ENCODE results near the gene SCD. TPM values are rescaled to one million over a fixed set of nuclear protein-coding genes. Genes with fewer than 3 reads are reported as not detected.

The SCD gene
- total RNA-seq, 2 donors from 2014 or later, result 14.3 to 128 TPM

GRCh38 chr10:100391163-100392002, 44.4 kb downstream of the SCD start:
- H3K27me3 ChIP-seq, result no peaks in the 10 kb centered on the region
- no peaks in the 10 kb centered on the region for H3K9me3 ChIP-seq
- TF ChIP-seq CTCF (IDR thresholded peaks at IDR 0.05) (no peak), POLR2A (IDR thresholded peaks at IDR 0.05) (no peak)
- WGBS, 2 donors, result 74 to 80% methylated on average over 4 of the region's 4 CpGs
- ATAC-seq, result no peak
- H3K27ac ChIP-seq, result no peak overlapping the region
- no peak for DNase-seq
- no peaks in the 10 kb centered on the region for H3K36me3 ChIP-seq (replicated peaks in 1 of 2; ENCODE audit: insufficient read depth in 1 of 2, low read depth in 2 of 2)
- H3K4me3 ChIP-seq, result no peak overlapping the region
- H3K4me1 ChIP-seq, result no peaks in the 10 kb centered on the region
- intact Hi-C loops (cut with DNase I), result no loop called here

- WGBS, 2 donors, result 71 to 82% methylated on average over 1 of the region's 1 CpG
- no peak for ATAC-seq
These were observed 45.6 kb downstream of the SCD start for GRCh38 chr10:100392686-100393003.

DNA sequence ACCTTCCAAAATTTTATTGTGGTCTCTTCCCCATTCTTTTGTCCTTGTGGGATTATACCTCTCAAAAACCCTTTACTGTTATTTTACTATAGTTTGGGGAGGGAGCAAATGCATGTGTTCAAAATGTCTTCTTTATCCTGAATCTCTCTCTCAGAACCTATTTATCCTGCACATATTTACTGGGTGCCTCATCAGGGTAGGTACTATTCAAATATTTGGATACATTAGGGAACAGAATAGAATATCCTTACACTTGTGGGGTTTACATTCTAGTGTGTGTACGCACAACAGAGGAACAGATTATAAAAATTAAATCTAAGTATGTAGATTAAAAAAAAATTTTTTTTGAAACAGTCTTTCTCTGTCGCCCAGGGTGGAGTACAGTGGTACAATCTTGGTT, 48.6 kb downstream of the SCD start:
- intact Hi-C loops (cut with DNase I), result no loop called here
- Histone ChIP-seq H3K27me3 (no peaks in the 10 kb centered on the region), H3K9me3 (no peaks in the 10 kb centered on the region), H3K4me1 (no peaks in the 10 kb centered on the region), H3K4me3 (no peak overlapping the region), H3K36me3 (replicated peaks in 1 of 2; ENCODE audit: insufficient read depth in 1 of 2, low read depth in 2 of 2) (no peaks in the 10 kb centered on the region), H3K27ac (no peak overlapping the region)
- no peak for TF ChIP-seq CTCF (IDR thresholded peaks at IDR 0.05)
- TF ChIP-seq POLR2A (IDR thresholded peaks at IDR 0.05), result no peak
- 83 to 98% methylated on average over 2 of the region's 2 CpGs for WGBS, 2 donors
- ATAC-seq (no peak), DNase-seq (no peak)

More at GRCh38 chr10:100392686-100393003, 45.6 kb downstream of the SCD start:
- no peaks in the 10 kb centered on the region for H3K4me1 ChIP-seq
- no peaks in the 10 kb centered on the region for H3K9me3 ChIP-seq
- no peaks in the 10 kb centered on the region for H3K27me3 ChIP-seq
- no peak for TF ChIP-seq CTCF (IDR thresholded peaks at IDR 0.05)
- no peak for TF ChIP-seq POLR2A (IDR thresholded peaks at IDR 0.05)
- H3K27ac ChIP-seq, result no peak overlapping the region
- no peaks in the 10 kb centered on the region for H3K36me3 ChIP-seq (replicated peaks in 1 of 2; ENCODE audit: insufficient read depth in 1 of 2, low read depth in 2 of 2)
- intact Hi-C loops (cut with DNase I), result no loop called here
- DNase-seq, result no peak
- no peak overlapping the region for H3K4me3 ChIP-seq

DNA sequence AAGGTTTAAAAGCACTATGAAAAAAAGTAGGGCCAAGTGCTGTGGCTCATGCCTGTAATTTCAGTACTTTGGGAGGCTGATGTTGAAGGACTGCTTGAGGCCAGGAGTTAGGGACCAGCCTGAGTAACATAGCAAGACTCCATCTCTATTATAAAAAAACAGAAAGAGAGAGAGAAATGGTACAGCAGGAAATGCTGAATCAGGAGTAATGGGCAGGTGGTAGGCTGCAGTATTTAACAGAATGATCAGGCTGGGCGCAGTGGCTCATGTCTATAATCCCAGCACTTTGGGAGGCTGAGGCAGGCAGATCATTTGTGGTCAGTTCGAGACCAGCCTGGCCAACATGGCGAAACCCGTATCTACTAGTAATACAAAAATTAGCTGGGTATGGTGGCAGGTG, 49.6 kb downstream of the SCD start:
- no peaks in the 10 kb centered on the region for H3K27me3 ChIP-seq
- TF ChIP-seq POLR2A (IDR thresholded peaks at IDR 0.05) (no peak), CTCF (IDR thresholded peaks at IDR 0.05) (no peak)
- H3K4me1 ChIP-seq, result no peaks in the 10 kb centered on the region
- WGBS, 2 donors, result 89 to 95% methylated on average over 4 of the region's 4 CpGs
- no peak overlapping the region for H3K27ac ChIP-seq
- no peaks in the 10 kb centered on the region for H3K36me3 ChIP-seq (replicated peaks in 1 of 2; ENCODE audit: insufficient read depth in 1 of 2, low read depth in 2 of 2)
- intact Hi-C loops (cut with DNase I), result no loop called here
- no peak for DNase-seq
- no peak for ATAC-seq
- H3K9me3 ChIP-seq, result no peaks in the 10 kb centered on the region
- no peak overlapping the region for H3K4me3 ChIP-seq
